ENCODE measurements around the gene KDM5B. TPM values are rescaled to one million over a fixed set of nuclear protein-coding genes. Genes with fewer than 3 reads are reported as not detected.

Gene KDM5B
- total and polyA plus RNA-seq, 9 of the 15 experiments (the other 6 are each of a cell fraction or from before 2014, with no cell fraction given): 15.4 to 90.6 (median 57.1) TPM

DNA sequence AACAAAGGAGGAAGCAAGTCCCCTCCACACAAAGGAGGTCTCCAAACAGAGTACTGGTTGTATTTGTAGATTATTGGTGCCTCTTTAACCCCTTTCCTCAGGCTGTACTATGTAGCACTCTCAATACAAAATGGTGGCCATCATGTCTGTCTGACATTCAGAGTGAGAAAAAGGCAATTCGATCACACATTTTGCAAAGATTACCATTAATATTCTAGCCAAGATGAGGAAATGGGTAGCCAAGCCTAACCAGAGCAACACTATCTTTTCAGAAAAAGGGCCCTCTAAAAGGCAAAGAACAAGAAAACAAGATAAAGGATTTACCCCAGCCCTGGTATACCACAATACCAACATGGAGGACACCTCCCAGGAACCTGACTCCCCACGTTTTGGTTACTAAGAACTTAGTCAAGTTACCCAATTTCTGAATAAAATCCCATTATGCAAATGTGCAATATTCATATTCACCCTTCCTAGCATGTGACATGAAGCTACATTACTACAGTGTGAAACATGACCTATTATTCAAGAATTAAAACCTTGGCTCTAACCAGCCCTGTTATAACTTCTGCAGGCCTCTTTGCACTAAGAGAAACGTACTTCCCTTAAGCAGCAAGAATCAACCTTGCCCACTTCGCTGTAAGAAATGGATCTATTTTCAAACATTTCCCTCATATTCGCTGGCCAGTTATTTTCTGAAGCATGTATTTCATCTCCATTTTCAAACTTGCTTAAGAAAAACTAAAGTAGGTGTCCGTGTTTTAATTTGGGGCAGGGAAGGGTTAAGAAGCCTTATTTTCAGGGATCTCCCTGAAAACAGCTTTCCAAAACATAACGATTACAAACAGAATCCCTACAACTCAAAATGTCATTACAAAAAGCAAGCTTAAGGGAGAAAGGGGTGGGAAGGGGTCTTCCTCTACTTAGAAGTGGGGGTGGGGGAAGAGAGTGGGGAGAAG lies 2.1 kb downstream of the KDM5B start (continued):
- TF ChIP-seq, protein P1, sequence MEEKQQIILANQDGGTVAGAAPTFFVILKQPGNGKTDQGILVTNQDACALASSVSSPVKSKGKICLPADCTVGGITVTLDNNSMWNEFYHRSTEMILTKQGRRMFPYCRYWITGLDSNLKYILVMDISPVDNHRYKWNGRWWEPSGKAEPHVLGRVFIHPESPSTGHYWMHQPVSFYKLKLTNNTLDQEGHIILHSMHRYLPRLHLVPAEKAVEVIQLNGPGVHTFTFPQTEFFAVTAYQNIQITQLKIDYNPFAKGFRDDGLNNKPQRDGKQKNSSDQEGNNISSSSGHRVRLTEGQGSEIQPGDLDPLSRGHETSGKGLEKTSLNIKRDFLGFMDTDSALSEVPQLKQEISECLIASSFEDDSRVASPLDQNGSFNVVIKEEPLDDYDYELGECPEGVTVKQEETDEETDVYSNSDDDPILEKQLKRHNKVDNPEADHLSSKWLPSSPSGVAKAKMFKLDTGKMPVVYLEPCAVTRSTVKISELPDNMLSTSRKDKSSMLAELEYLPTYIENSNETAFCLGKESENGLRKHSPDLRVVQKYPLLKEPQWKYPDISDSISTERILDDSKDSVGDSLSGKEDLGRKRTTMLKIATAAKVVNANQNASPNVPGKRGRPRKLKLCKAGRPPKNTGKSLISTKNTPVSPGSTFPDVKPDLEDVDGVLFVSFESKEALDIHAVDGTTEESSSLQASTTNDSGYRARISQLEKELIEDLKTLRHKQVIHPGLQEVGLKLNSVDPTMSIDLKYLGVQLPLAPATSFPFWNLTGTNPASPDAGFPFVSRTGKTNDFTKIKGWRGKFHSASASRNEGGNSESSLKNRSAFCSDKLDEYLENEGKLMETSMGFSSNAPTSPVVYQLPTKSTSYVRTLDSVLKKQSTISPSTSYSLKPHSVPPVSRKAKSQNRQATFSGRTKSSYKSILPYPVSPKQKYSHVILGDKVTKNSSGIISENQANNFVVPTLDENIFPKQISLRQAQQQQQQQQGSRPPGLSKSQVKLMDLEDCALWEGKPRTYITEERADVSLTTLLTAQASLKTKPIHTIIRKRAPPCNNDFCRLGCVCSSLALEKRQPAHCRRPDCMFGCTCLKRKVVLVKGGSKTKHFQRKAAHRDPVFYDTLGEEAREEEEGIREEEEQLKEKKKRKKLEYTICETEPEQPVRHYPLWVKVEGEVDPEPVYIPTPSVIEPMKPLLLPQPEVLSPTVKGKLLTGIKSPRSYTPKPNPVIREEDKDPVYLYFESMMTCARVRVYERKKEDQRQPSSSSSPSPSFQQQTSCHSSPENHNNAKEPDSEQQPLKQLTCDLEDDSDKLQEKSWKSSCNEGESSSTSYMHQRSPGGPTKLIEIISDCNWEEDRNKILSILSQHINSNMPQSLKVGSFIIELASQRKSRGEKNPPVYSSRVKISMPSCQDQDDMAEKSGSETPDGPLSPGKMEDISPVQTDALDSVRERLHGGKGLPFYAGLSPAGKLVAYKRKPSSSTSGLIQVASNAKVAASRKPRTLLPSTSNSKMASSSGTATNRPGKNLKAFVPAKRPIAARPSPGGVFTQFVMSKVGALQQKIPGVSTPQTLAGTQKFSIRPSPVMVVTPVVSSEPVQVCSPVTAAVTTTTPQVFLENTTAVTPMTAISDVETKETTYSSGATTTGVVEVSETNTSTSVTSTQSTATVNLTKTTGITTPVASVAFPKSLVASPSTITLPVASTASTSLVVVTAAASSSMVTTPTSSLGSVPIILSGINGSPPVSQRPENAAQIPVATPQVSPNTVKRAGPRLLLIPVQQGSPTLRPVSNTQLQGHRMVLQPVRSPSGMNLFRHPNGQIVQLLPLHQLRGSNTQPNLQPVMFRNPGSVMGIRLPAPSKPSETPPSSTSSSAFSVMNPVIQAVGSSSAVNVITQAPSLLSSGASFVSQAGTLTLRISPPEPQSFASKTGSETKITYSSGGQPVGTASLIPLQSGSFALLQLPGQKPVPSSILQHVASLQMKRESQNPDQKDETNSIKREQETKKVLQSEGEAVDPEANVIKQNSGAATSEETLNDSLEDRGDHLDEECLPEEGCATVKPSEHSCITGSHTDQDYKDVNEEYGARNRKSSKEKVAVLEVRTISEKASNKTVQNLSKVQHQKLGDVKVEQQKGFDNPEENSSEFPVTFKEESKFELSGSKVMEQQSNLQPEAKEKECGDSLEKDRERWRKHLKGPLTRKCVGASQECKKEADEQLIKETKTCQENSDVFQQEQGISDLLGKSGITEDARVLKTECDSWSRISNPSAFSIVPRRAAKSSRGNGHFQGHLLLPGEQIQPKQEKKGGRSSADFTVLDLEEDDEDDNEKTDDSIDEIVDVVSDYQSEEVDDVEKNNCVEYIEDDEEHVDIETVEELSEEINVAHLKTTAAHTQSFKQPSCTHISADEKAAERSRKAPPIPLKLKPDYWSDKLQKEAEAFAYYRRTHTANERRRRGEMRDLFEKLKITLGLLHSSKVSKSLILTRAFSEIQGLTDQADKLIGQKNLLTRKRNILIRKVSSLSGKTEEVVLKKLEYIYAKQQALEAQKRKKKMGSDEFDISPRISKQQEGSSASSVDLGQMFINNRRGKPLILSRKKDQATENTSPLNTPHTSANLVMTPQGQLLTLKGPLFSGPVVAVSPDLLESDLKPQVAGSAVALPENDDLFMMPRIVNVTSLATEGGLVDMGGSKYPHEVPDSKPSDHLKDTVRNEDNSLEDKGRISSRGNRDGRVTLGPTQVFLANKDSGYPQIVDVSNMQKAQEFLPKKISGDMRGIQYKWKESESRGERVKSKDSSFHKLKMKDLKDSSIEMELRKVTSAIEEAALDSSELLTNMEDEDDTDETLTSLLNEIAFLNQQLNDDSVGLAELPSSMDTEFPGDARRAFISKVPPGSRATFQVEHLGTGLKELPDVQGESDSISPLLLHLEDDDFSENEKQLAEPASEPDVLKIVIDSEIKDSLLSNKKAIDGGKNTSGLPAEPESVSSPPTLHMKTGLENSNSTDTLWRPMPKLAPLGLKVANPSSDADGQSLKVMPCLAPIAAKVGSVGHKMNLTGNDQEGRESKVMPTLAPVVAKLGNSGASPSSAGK (IDR thresholded peaks at IDR 0.05): no peak
- 0 out of 2 replicates have a peak, but pooled peaks have one; percentile 54 for TF ChIP-seq TCFL5 (CRISPR knock-in tag; conservative IDR thresholded peaks at IDR 0.05)
- TF ChIP-seq ZNF589 (CRISPR knock-in tag; IDR thresholded peaks at IDR 0.05; ENCODE audit: low read depth): peak; percentile 96
- no peak for TF ChIP-seq ASH1L (IDR thresholded peaks at IDR 0.05; ENCODE audit: borderline replicate concordance, low read depth, partially characterized antibody)
- TF ChIP-seq BRCA1 (IDR thresholded peaks at IDR 0.05): no peak
- no peak for TF ChIP-seq BRCA1 (CRISPR knock-in tag; IDR thresholded peaks at IDR 0.05)
- no peak for TF ChIP-seq SMARCC2 (IDR thresholded peaks at IDR 0.05; ENCODE audit: low read depth)
- TF ChIP-seq, protein P2, sequence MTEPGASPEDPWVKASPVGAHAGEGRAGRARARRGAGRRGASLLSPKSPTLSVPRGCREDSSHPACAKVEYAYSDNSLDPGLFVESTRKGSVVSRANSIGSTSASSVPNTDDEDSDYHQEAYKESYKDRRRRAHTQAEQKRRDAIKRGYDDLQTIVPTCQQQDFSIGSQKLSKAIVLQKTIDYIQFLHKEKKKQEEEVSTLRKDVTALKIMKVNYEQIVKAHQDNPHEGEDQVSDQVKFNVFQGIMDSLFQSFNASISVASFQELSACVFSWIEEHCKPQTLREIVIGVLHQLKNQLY (CRISPR knock-in tag; conservative IDR thresholded peaks at IDR 0.05): no peak
- TF ChIP-seq SMAD2 (IDR thresholded peaks at IDR 0.05; ENCODE audit: low read depth, low read length): no peak
- peak; percentile 28; the same call in 1 of the 2 replicates for TF ChIP-seq POLR2H (tag; IDR thresholded peaks at IDR 0.05; ENCODE audit: low read depth)
- peak in 1 of 2 experiments; percentile 73; a peak in 2 of 4 replicates for TF ChIP-seq MAZ (CRISPR knock-in tag; conservative IDR thresholded peaks at IDR 0.05 in 1 of 2, IDR thresholded peaks at IDR 0.05 in 1 of 2)
- TF ChIP-seq, protein P3, sequence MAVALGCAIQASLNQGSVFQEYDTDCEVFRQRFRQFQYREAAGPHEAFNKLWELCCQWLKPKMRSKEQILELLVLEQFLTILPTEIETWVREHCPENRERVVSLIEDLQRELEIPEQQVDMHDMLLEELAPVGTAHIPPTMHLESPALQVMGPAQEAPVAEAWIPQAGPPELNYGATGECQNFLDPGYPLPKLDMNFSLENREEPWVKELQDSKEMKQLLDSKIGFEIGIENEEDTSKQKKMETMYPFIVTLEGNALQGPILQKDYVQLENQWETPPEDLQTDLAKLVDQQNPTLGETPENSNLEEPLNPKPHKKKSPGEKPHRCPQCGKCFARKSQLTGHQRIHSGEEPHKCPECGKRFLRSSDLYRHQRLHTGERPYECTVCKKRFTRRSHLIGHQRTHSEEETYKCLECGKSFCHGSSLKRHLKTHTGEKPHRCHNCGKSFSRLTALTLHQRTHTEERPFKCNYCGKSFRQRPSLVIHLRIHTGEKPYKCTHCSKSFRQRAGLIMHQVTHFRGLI (CRISPR knock-in tag; IDR thresholded peaks at IDR 0.05): peak; percentile 81; the same call in 1 of the 2 replicates

Data from K562 (cell line).